Kidney (tissue), 14 donors: ENCODE measurements around the gene PBX3. TPM values are rescaled to one million over a fixed set of nuclear protein-coding genes. Genes with fewer than 3 reads are reported as not detected.

Source experiments
- DNase-seq, 5 donors: peaks; one replicate each; pipeline ENCODE4 v3.0.0-alpha.2; 2013 to 2020
- FAIRE-seq: peaks from 2 replicates; lab custom pipeline; 2012; peaks lifted over from hg19 to GRCh38; lab: Jason Lieb, UNC
- H3K27ac ChIP-seq, 2 donors: one replicate each; pipeline ENCODE4 v1.7.0; 2013; ENCODE audit warnings: low read depth in 2 of 2, low read length in 2 of 2, inconsistent platforms in 1 of 2
- H3K27me3 ChIP-seq: one replicate; pipeline ENCODE4 v1.7.1; 2013; ENCODE audit warnings: low read length, inconsistent platforms; ENCODE audit not compliant: control insufficient read depth, insufficient read depth
- H3K36me3 ChIP-seq, 3 donors: one replicate each; pipeline versions ENCODE4 v1.7.0 to v1.7.1; 2013; ENCODE audit warnings: low read length in 3 of 3, control low read depth in 1 of 3, inconsistent platforms in 1 of 3; ENCODE audit not compliant: insufficient read depth in 3 of 3, control insufficient read depth in 2 of 3
- H3K4me1 ChIP-seq, 3 donors: one replicate each; pipeline versions ENCODE4 v1.7.0 to v1.7.1; 2013; ENCODE audit warnings: low read length in 3 of 3, inconsistent platforms in 1 of 3, low read depth in 1 of 3; ENCODE audit not compliant: control insufficient read depth in 2 of 3, insufficient read depth in 2 of 3
- H3K4me3 ChIP-seq, 3 donors: one replicate each; pipeline versions ENCODE4 v1.7.0 to v1.8.1; 2013; ENCODE audit warnings: low read length in 3 of 3, control low read depth in 1 of 3, inconsistent platforms in 1 of 3
- H3K9ac ChIP-seq, 3 donors: one replicate each; pipeline versions ENCODE4 v1.7.0 to v1.7.1; 2013; ENCODE audit warnings: low read length in 3 of 3, control low read depth in 1 of 3, inconsistent platforms in 1 of 3
- H3K9me3 ChIP-seq, 3 donors: one replicate each; pipeline versions ENCODE4 v1.7.0 to v1.7.1; 2013; ENCODE audit warnings: low read length in 3 of 3, control low read depth in 1 of 3, inconsistent platforms in 1 of 3; ENCODE audit not compliant: control insufficient read depth in 2 of 3, insufficient read depth in 1 of 3
- CTCF ChIP-seq: IDR thresholded peaks from 3 replicates; pipeline ENCODE4 v1.5.1; 2012; ENCODE audit warnings: mild to moderate bottlenecking, moderate library complexity, borderline replicate concordance; ENCODE audit not compliant: insufficient read depth; ENCODE audit errors: extremely low read depth
- intact Hi-C: fragments of 100-400 bp; cut with DNase I; formaldehyde crosslinking; loops from one replicate; pipeline ENCODE4 v1.11.1; 2022
- polyA plus RNA-seq: library from polyadenylated mRNA; stranded (reverse); fragments of 350-450 nt; fragmentation: Illumina TruSeq; extraction: RNeasy Lipid Tissue Mini Kit (QIAGEN cat#74804); gene quantifications from one replicate; pipeline ENCODE4 v1.2.3, GENCODE V29; 2014; ENCODE audit warnings: low read depth, low replicate concordance; ENCODE audit not compliant: insufficient read depth
- total RNA-seq: library from RNA; stranded (reverse); fragmentation: NEBNext Ultra II Directional; extraction: Animal tissue kit (Norgen Biotek cat#: 25700); gene quantifications from one replicate; pipeline ENCODE4 v1.2.1, GENCODE V29; 2021
- donor health status: control.
- donor health status: control.
- donor health status: control.
- donor health status: control.
- donor health status: control.
- donor health status: DM: yes; HTN: yes; CAD: no.
- donor health status: Normal renal cell carcinoma (clear cell type).

PBX3 gene
- total and polyA plus RNA-seq, 2 donors from 2014 or later: 10.2 to 23.6 TPM

- intact Hi-C loops: no loop called here
- Histone ChIP-seq H3K27ac (no peak overlapping the region), H3K36me3 (no peaks in the 10 kb centered on the region), H3K4me1 (peaks cover 0 to 10% (median 0%) of the 10 kb centered on the region in 3 donors), H3K9me3 (no peaks in the 10 kb centered on the region), H3K9ac (no peak overlapping the region), H3K4me3 (no peak overlapping the region), H3K27me3 (no peaks in the 10 kb centered on the region)
- TF ChIP-seq CTCF: no peak
- DNase-seq (no peak), FAIRE-seq (no peak)
Observed at GRCh38 chr9:125743682-125744428, 3.3 kb upstream of the PBX3 start.

- no peak for FAIRE-seq
- DNase-seq: no peak
- H3K27me3 ChIP-seq: no peaks in the 10 kb centered on the region
- H3K27ac ChIP-seq: no peak overlapping the region
- peaks cover 0 to 10% (median 0%) of the 10 kb centered on the region in 3 donors for H3K4me1 ChIP-seq
- H3K36me3 ChIP-seq: no peaks in the 10 kb centered on the region
- H3K9me3 ChIP-seq: no peaks in the 10 kb centered on the region
- intact Hi-C loops: no loop called here
- no peak for TF ChIP-seq CTCF
- H3K4me3 ChIP-seq: no peak overlapping the region
- H3K9ac ChIP-seq: no peak overlapping the region
Observed at GRCh38 chr9:125744616-125745015, 2.6 kb upstream of the PBX3 start.

- intact Hi-C loops: no loop called here
Observed at GRCh38 chr9:125745018-125745417, 2.2 kb upstream of the PBX3 start.

More at GRCh38 chr9:125745018-125745417, 2.2 kb upstream of the PBX3 start:
- FAIRE-seq (no peak), DNase-seq (no peak)
- peaks cover 0 to 10% (median 0%) of the 10 kb centered on the region in 3 donors for H3K4me1 ChIP-seq
- H3K27me3 ChIP-seq: no peaks in the 10 kb centered on the region
- no peaks in the 10 kb centered on the region for H3K36me3 ChIP-seq
- TF ChIP-seq CTCF: no peak
- H3K27ac ChIP-seq: no peak overlapping the region
- H3K4me3 ChIP-seq: no peak overlapping the region
- H3K9ac ChIP-seq: no peak overlapping the region
- H3K9me3 ChIP-seq: no peaks in the 10 kb centered on the region
